ENCODE results near the gene CAMKMT. TPM values are rescaled to one million over a fixed set of nuclear protein-coding genes. Genes with fewer than 3 reads are reported as not detected.
A peak's percentile ranks its signal among the peaks of the same experiment; 100 is the strongest.
"Not testable (repeated sequence)": the region's sequence is repeated elsewhere in the genome, so short reads cannot be mapped to it uniquely, and the experiment has no call there.

CAMKMT gene
- total RNA-seq, 1 experiment from 2014 or later, result 4.6 TPM

GRCh38 chr2:44358503-44358902, 3.2 kb upstream of the CAMKMT start:
- peak; percentile 76 for DNase-seq (ENCODE audit: low read depth)

GRCh38 chr2:44360749-44361329, 908 bp upstream of the CAMKMT start:
- DNase-seq (ENCODE audit: low read depth), result peak; percentile 6

- peak; percentile 32 for DNase-seq (ENCODE audit: low read depth)
These were observed 664 bp downstream of the CAMKMT start for GRCh38 chr2:44362207-44363015.

DNA sequence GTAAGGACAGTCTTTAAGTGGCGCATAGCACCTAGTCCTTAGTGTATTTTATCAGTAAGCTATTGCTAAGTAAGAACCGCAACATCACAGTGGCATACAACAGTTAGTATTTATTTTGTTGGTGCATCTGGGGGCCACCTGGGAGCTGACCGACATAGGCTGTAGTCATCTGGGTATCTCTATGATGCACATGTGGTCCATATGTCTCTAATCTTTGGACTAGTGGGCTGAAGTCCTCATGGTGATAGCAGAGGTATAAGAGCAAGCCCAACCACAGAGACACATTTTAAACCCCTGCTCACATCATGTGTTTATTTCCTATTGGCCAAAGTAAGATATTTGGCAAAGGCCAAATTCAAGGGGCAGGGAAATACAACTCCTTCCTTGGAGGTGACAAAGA, 2.9 kb downstream of the CAMKMT start:
- no peak for DNase-seq (ENCODE audit: low read depth)

DNA sequence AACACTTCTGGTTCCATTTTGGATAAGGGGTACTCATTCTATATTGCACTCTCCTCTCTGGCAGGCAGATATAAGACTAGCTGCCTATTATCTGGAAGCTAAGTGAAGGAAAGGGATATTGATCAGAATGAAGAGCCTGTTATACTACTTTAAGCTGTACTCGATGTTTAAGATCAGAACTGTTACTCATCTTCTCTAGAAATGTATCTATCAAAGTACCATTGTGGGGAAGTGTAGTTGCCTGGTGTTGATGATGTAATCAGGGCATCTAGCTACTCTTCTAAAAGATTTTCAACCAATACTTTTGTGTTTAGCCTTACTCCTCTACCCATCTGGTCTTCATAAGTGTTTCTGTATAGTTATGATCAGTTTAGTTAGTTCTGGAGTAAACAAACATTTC, 5.8 kb downstream of the CAMKMT start:
- DNase-seq (ENCODE audit: low read depth), result no peak

DNA sequence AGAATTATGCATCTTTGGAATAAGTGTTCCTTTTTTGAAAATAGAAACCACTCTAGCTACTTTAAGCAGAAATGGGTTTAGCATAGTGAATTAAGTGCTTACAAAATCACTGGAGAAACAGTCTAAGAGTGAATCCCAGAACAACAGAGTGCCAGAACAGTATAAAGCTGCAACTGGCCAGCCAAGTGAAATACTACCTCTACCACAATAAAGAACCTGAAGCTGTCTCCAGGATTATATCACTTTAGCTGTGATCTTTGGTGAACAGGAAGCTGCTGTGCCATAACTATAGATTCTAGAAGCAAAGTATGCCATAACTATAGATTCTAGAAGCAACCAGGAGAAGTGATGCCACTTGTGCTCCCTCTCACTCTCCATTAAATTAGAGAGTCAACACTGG, 7.6 kb downstream of the CAMKMT start:
- no peak for DNase-seq (ENCODE audit: low read depth)

- no peak for DNase-seq (ENCODE audit: low read depth)
These were observed 9.7 kb downstream of the CAMKMT start for GRCh38 chr2:44371445-44371844.

- DNase-seq (ENCODE audit: low read depth), result no peak
These were observed 10.5 kb downstream of the CAMKMT start for GRCh38 chr2:44372246-44372645.

- no peak for DNase-seq (ENCODE audit: low read depth)
These were observed 15.7 kb downstream of the CAMKMT start for GRCh38 chr2:44377486-44377885.

- not testable (repeated sequence) for DNase-seq (ENCODE audit: low read depth)
These were observed 23.5 kb downstream of the CAMKMT start for GRCh38 chr2:44385226-44385625.

DNA sequence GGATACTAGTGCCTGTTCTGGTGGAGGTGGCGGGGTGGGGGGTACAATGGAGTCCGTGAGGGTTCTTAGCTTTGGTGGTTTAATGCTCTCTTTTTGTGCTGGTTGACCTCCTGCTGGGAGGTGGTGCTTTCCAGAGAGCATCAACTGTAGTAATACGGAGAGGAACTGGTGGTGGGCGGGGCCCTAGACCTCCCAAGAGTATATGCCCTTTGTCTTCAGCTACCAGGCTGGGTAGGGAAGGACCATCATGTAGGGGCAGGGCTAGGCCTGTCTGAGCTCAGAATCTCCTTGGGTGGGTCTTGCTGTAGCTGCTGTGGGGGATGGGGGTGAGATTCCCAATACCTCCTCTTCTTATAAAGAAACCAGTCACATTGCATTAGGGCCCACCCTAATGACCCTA, 27.1 kb downstream of the CAMKMT start:
- DNase-seq (ENCODE audit: low read depth), result no peak

DNA sequence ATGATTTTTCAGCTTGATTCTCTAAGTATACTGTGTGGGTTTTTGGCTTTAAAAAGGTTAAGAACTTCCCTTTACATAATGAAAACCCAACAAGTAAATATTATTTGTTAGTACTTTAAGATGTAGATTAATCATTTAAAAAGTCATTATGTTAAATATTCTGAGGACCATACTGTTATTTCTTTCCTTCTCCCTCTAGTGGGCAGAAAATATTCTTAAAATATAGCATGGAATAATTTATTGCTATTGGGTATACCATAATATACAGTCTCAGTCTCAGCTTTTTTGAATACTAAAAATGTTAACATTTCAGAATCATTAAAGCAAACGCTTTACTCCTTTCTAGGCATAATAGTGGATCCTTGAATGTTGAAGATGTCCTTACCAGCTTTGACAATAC, 28.1 kb downstream of the CAMKMT start:
- no peak for DNase-seq (ENCODE audit: low read depth)

DNA sequence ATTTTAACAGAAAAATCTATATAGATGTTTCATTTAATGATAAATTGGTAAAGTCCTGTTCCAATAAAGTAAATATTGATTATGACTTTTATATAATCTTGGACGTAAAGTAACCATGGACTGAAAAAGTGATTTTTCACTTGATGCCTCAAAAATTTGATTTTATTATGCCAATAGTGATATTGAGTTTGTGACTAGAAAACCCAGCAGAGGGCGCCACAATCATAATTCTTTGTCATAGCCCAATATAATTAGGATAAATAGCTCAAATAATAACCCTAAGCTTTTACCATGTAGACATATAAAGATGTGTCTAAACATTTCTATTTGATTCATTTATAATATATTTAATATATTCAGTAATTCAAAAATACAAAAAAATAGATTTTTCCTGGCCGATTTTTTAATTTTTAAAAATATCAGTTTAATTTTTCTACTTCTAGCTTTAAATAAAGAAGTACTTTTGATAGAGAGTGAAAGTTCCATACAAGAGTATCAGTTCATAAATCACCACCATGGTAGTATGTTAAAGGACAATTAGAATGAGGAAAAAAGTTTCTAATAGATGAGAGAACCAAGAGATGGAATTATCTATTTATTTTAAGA, 30.7 kb downstream of the CAMKMT start:
- DNase-seq (ENCODE audit: low read depth), result no peak

- DNase-seq (ENCODE audit: low read depth), result no peak
These were observed 35.9 kb downstream of the CAMKMT start for GRCh38 chr2:44397447-44398175.

DNA sequence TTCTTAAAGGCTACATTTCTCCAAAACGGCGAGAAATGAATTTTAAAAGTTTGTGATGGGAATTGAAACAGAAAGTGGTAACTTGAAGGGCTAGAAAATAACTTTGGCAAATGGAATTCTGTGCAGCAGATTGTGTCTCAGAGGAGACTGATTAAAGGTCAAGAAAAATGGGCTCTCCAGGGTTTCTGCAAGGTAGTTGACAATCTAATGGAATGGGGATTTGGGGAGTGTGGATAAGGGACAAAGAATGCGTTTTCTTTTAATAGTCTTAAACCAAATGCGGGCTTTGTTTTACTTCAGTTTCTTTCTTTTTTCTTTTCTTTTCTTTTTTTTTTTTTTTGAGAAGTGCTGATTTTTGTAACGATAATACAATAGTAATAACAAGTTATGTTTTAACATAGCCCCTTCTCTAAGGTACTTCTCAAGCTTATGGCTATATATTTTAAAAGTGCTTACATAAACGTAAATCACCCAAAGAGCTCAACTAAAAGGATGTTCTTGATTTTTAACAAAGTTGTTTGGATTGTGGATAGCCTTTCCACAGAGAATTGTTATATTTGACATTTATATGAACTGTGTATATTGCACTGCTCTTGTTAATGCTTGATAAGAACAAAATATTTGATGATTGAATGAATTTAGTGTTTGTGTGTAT, 36.6 kb downstream of the CAMKMT start:
- no peak for DNase-seq (ENCODE audit: low read depth)

GRCh38 chr2:44420725-44421124, 59.0 kb downstream of the CAMKMT start:
- no peak for DNase-seq (ENCODE audit: low read depth)

- DNase-seq (ENCODE audit: low read depth), result no peak
These were observed 62.5 kb downstream of the CAMKMT start for GRCh38 chr2:44424211-44424610.

DNA sequence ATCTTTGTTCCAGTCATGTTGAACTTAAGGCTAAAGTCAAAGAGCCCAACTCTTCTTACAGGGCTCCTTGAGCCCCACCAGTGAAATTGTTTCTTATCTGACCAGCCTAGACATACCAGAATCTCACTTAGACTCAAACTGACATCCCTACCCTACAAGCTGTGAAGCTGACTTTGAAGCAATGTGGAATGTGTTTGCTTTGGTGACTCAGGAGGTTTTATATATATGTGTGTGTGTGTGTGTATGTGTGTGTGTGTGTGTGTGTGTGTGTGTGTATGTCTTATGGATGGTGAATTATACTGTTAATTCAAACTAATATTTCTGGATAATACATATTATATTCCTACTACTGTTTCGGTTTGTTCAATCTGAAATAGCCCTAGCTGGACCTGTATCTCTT, 67.3 kb downstream of the CAMKMT start:
- peak; percentile 44 for DNase-seq (ENCODE audit: low read depth)

GRCh38 chr2:44430342-44430741, 68.6 kb downstream of the CAMKMT start:
- DNase-seq (ENCODE audit: low read depth), result no peak

GRCh38 chr2:44433895-44434294, 72.1 kb downstream of the CAMKMT start:
- no peak for DNase-seq (ENCODE audit: low read depth)

- no peak for DNase-seq (ENCODE audit: low read depth)
These were observed 79.5 kb downstream of the CAMKMT start for GRCh38 chr2:44441200-44441599.

DNA sequence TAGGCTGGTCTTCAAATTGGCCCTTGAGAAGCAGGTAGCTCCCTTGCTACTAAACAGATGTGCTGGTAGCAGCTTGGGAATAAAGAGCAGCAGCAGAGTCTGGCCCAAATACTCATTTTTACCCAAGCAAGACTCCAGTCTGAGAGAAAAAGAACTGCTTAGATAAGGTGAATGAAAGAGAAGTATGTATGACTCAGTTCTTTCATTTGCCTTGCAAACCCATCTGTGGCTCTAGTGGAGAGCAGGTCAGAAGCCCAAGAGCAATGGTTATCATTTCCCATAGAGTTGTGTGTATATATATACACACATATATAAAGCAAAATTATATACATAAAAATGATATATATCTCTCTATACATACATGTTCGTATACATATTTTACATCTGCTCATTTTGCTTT, 80.3 kb downstream of the CAMKMT start:
- DNase-seq (ENCODE audit: low read depth), result no peak

Data from HT1080 (cell line).